HG03196 (cell line): Measurements from ENCODE around the gene KRT7.
"Not testable (repeated sequence)": the region's sequence is repeated elsewhere in the genome, so short reads cannot be mapped to it uniquely, and the experiment has no call there.

Experiments
- ATAC-seq: cut with Tn5 transposase; IDR thresholded peaks from one replicate; pipeline ENCODE4 v1.9.1; 2021; ENCODE audit not compliant: unreplicated experiment

The KRT7 gene

GRCh38 chr12:52243259-52243855, 10.3 kb downstream of the KRT7 start:
- ATAC-seq, result no peak

GRCh38 chr12:52243856-52244614, 11.0 kb downstream of the KRT7 start:
- peak; percentile 92 for ATAC-seq

GRCh38 chr12:52244615-52244994, 11.6 kb downstream of the KRT7 start:
- ATAC-seq, result no peak

GRCh38 chr12:52245259-52245961, 12.4 kb downstream of the KRT7 start:
- ATAC-seq, result no peak

GRCh38 chr12:52245962-52246569, 13.0 kb downstream of the KRT7 start:
- no peak for ATAC-seq

GRCh38 chr12:52246720-52247621, 13.9 kb downstream of the KRT7 start:
- ATAC-seq, result no peak

- no peak for ATAC-seq
Observed at GRCh38 chr12:52247622-52248540, 14.8 kb downstream of the KRT7 start.

- no peak for ATAC-seq
Observed at GRCh38 chr12:52248541-52249461, 15.8 kb downstream of the KRT7 start.

- no peak for ATAC-seq
Observed at GRCh38 chr12:52249511-52250047, 16.5 kb downstream of the KRT7 start.

- no peak for ATAC-seq
Observed at GRCh38 chr12:52250048-52250990, 17.3 kb downstream of the KRT7 start.

- no peak for ATAC-seq
Observed at GRCh38 chr12:52251367-52252051, 18.5 kb downstream of the KRT7 start.

- not testable (repeated sequence) for ATAC-seq
Observed at GRCh38 chr12:52252175-52252615, 19.2 kb downstream of the KRT7 start.

- ATAC-seq, result no peak
Observed at GRCh38 chr12:52252728-52253343, 19.8 kb downstream of the KRT7 start.

GRCh38 chr12:52253391-52254179, 20.5 kb downstream of the KRT7 start:
- no peak for ATAC-seq
